ENCODE measurements around the gene SPECC1.

- TF ChIP-seq ZNF121 (CRISPR knock-in tag; IDR thresholded peaks at IDR 0.05) = no peak
- TF ChIP-seq FOXK1 (CRISPR knock-in tag; IDR thresholded peaks at IDR 0.05) = no peak
- TF ChIP-seq CTCF (IDR thresholded peaks at IDR 0.05) = no peak
- no peak for TF ChIP-seq RELA (CRISPR knock-in tag; IDR thresholded peaks at IDR 0.05; ENCODE audit: borderline replicate concordance)
- TF ChIP-seq SMAD3 (CRISPR knock-in tag; IDR thresholded peaks at IDR 0.05; ENCODE audit: borderline replicate concordance) = no peak
- TF ChIP-seq ATF3 (CRISPR knock-in tag; conservative IDR thresholded peaks at IDR 0.05) = no peak
- TF ChIP-seq USF2 (CRISPR knock-in tag; IDR thresholded peaks at IDR 0.05) = no peak
- no peak for TF ChIP-seq E2F1 (CRISPR knock-in tag; IDR thresholded peaks at IDR 0.05)
- TF ChIP-seq ESRRA (CRISPR knock-in tag; IDR thresholded peaks at IDR 0.05; ENCODE audit: borderline replicate concordance) = no peak
Measured at GRCh38 chr17:20159406-20160069, 150.4 kb downstream of the SPECC1 start.
